Esophagus squamous epithelium (tissue), 5 donors: ENCODE data around the gene SBNO2. TPM values are rescaled to one million over a fixed set of nuclear protein-coding genes. Genes with fewer than 3 reads are reported as not detected.

Experiments
- DNase-seq: peaks from one replicate; lab custom pipeline; 2025; lab: John Stamatoyannopoulos, UW
- H3K27ac ChIP-seq, 4 donors: fragments of 200-600 bp; sonication (generic); one replicate each; pipeline ENCODE4 v1.5.1; 2016 to 2019; ENCODE audit warnings: mild to moderate bottlenecking in 1 of 4
- H3K27me3 ChIP-seq, 4 donors: fragments of 200-600 bp; sonication (generic); 1 replicate in 3 of 4; 2 replicates in 1 of 4; pipeline versions ENCODE4 v1.5.1 to v1.6.0; 2017 to 2021; ENCODE audit warnings: antibody characterized with exemption in 1 of 4
- H3K36me3 ChIP-seq, 3 donors: fragments of 200-600 bp; sonication (generic); one replicate each; pipeline ENCODE4 v1.5.1; 2016 to 2019
- H3K4me1 ChIP-seq, 3 donors: fragments of 200-600 bp; sonication (generic); one replicate each; pipeline ENCODE4 v1.5.1; 2017 to 2019
- H3K4me3 ChIP-seq, 4 donors: fragments of 200-600 bp; sonication (generic); 1 replicate in 3 of 4; 2 replicates in 1 of 4; pipeline ENCODE4 v1.5.1; 2016 to 2019; ENCODE audit warnings: mild to moderate bottlenecking in 2 of 4, moderate library complexity in 1 of 4
- H3K9me3 ChIP-seq, 3 donors: fragments of 200-600 bp; sonication (generic); one replicate each; pipeline ENCODE4 v1.5.1; 2016 to 2019
- CTCF ChIP-seq, 6 experiments: fragments of 450-650 bp in 4 of 6; fragments of 200-600 bp in 2 of 6; sonication (generic) in 2 of 6; IDR thresholded peaks; one replicate each; pipeline ENCODE4 v1.5.1; 2016 to 2019; ENCODE audit warnings: antibody characterized with exemption in 6 of 6, mild to moderate bottlenecking in 4 of 6, moderate library complexity in 4 of 6
- POLR2A ChIP-seq, 4 donors: fragments of 450-650 bp; IDR thresholded peaks; one replicate each; pipeline ENCODE4 v1.6.1; 2017; ENCODE audit warnings: antibody characterized with exemption in 4 of 4, mild to moderate bottlenecking in 4 of 4, moderate library complexity in 3 of 4
- WGBS, 2 donors: methylation state at CpG; one replicate each; pipeline ENCODE4 v1.1.5; 2018; 5-methylcytosine and 5-hydroxymethylcytosine counted together
- intact Hi-C: fragments of 100-400 bp; cut with DNase I; formaldehyde crosslinking; loops from one replicate; pipeline ENCODE4 v1.15.0; 2022
- total RNA-seq, 4 donors: library from RNA; depleted of rRNA; stranded (reverse); fragments of >200 nt; gene quantifications; one replicate each; pipeline ENCODE4 v1.1.0, GENCODE V29; 2016
- donor health status: DM: yes; HTN: yes; CAD: no.

SBNO2 gene
- total RNA-seq, 4 donors from 2014 or later, result 31.3 to 84.3 (median 68.3) TPM

GRCh38 chr19:1098177-1099051 is 75.7 kb downstream of the SBNO2 start:
- H3K27me3 ChIP-seq, result no peaks in the 10 kb centered on the region
- 43 to 47% methylated on average over 14 of the region's 15 CpGs for WGBS, 2 donors
- peaks cover 0 to 7% (median 4%) of the 10 kb centered on the region in 3 donors for H3K36me3 ChIP-seq
- no peak for DNase-seq
- no peak overlapping the region for H3K4me3 ChIP-seq
- peak overlapping the region; percentile 82 to 98 (median 92) for H3K27ac ChIP-seq
- TF ChIP-seq POLR2A (IDR thresholded peaks at IDR 0.05) (no peak), CTCF (IDR thresholded peaks at IDR 0.05) (no peak)
- peaks cover 0 to 5% (median 0%) of the 10 kb centered on the region in 3 donors for H3K9me3 ChIP-seq
- peaks cover 53 to 83% (median 70%) of the 10 kb centered on the region in 3 donors for H3K4me1 ChIP-seq
- intact Hi-C loops, result no loop called here

GRCh38 chr19:1097810-1098176 is 76.3 kb downstream of the SBNO2 start:
- intact Hi-C loops, result no loop called here
- Histone ChIP-seq H3K27ac (peak overlapping the region; percentile 82 to 98 (median 92)), H3K9me3 (peaks cover 0 to 5% (median 0%) of the 10 kb centered on the region in 3 donors), H3K4me1 (peaks cover 46 to 83% (median 69%) of the 10 kb centered on the region in 3 donors), H3K4me3 (no peak overlapping the region), H3K36me3 (peaks cover 0 to 14% (median 5%) of the 10 kb centered on the region in 3 donors), H3K27me3 (no peaks in the 10 kb centered on the region)
- WGBS, 2 donors, result 63% methylated on average over 5 to 7 of the region's 7 CpGs
- no peak for DNase-seq
- TF ChIP-seq POLR2A (IDR thresholded peaks at IDR 0.05) (no peak), CTCF (IDR thresholded peaks at IDR 0.05) (no peak)

- WGBS, 2 donors, result 0% methylated on average over 5 to 9 of the region's 81 CpGs
- no peaks in the 10 kb centered on the region for H3K27me3 ChIP-seq
- peak within 1 kb of the TSS; percentile 87 to 99 (median 95) for H3K4me3 ChIP-seq
- intact Hi-C loops, result no loop called here
- peaks cover 17 to 40% (median 19%) of the 10 kb centered on the region in 3 donors for H3K36me3 ChIP-seq
- peaks cover 24 to 65% (median 44%) of the 10 kb centered on the region in 3 donors for H3K4me1 ChIP-seq
- peak within 1 kb of the TSS; percentile 81 to 90 (median 90) for H3K27ac ChIP-seq
- peak in 3 of 4 donors; percentile 71 to 93 (median 78) for TF ChIP-seq POLR2A (IDR thresholded peaks at IDR 0.05)
- TF ChIP-seq CTCF (IDR thresholded peaks at IDR 0.05), result peak in 1 of 6 experiments; percentile 11
- H3K9me3 ChIP-seq, result peaks cover 0 to 5% (median 0%) of the 10 kb centered on the region in 3 donors
- DNase-seq, result peak; percentile 85
These were observed 78.9 kb downstream of the SBNO2 start, which contains the start of gene POLR2E for GRCh38 chr19:1094978-1095701. POLR2E (minus strand) TSS chr19:1095375; CDS start chr19:1095315, 60 bp downstream.

- peaks cover 24 to 61% (median 39%) of the 10 kb centered on the region in 3 donors for H3K4me1 ChIP-seq
- TF ChIP-seq CTCF (IDR thresholded peaks at IDR 0.05) (no peak), POLR2A (IDR thresholded peaks at IDR 0.05) (no peak)
These were observed 79.5 kb downstream of the SBNO2 start for GRCh38 chr19:1094655-1094977.

More at GRCh38 chr19:1094655-1094977, 79.5 kb downstream of the SBNO2 start:
- no peak for DNase-seq
- Histone ChIP-seq H3K9me3 (peaks cover 0 to under 1% (median 0%) of the 10 kb centered on the region in 3 donors), H3K27ac (peak overlapping the region; percentile 81 to 90 (median 90)), H3K36me3 (peaks cover 19 to 45% (median 23%) of the 10 kb centered on the region in 3 donors), H3K4me3 (peak overlapping the region; percentile 87 to 99 (median 95)), H3K27me3 (no peaks in the 10 kb centered on the region)
- intact Hi-C loops, result no loop called here
- 1 to 3% methylated on average over 14 to 16 of the region's 19 CpGs for WGBS, 2 donors
